22Rv1 (cell line): ENCODE measurements around the gene ZNF619.

Experiments
- CTCF ChIP-seq: fragments of 450-650 bp; IDR thresholded peaks from 2 replicates; pipeline ENCODE4 v1.5.1; 2017; ENCODE audit warnings: mild to moderate bottlenecking
- ZFX ChIP-seq: fragments of 450-650 bp; IDR thresholded peaks from 2 replicates; pipeline ENCODE4 v1.6.1; 2017; ENCODE audit warnings: antibody characterized with exemption, borderline replicate concordance

GRCh38 chr3:40504636-40505430, 27.9 kb downstream of the ZNF619 start:
- TF ChIP-seq CTCF, result no peak
- no peak for TF ChIP-seq ZFX
